Pancreas (tissue), 10 donors: ENCODE measurements around the gene HAUS8. TPM values are rescaled to one million over a fixed set of nuclear protein-coding genes. Genes with fewer than 3 reads are reported as not detected.
"Not testable (repeated sequence)": the region's sequence is repeated elsewhere in the genome, so short reads cannot be mapped to it uniquely, and the experiment has no call there.

Experiments used
- ATAC-seq, 4 donors: fragments of 200-7000 bp; cut with Tn5 transposase; one replicate each; pipeline versions ENCODE4 v1.8.0 to v1.9.1; 2020; ENCODE audit warnings: mild to moderate bottlenecking in 4 of 4, moderate library complexity in 4 of 4
- DNase-seq, 6 donors: peaks; one replicate each; pipeline ENCODE4 v3.0.0-alpha.2; 2020
- FAIRE-seq: peaks from 2 replicates; lab custom pipeline; 2012; peaks lifted over from hg19 to GRCh38; lab: Jason Lieb, UNC
- H3K27ac ChIP-seq, 4 donors: fragments of 200-600 bp; sonication (generic); 1 replicate in 3 of 4; 2 replicates in 1 of 4; pipeline versions ENCODE4 v1.5.0 to v1.8.0; 2020
- H3K27me3 ChIP-seq, 4 donors: fragments of 200-600 bp; one replicate each; pipeline ENCODE4 v1.8.0; 2021
- H3K36me3 ChIP-seq, 3 donors: fragments of 200-600 bp; sonication (generic) in 1 of 3; one replicate each; pipeline versions ENCODE4 v1.5.0 to v1.8.0; 2020 to 2021
- H3K4me1 ChIP-seq, 3 donors: fragments of 200-600 bp; one replicate each; pipeline ENCODE4 v1.8.0; 2021
- H3K4me3 ChIP-seq, 4 donors: fragments of 200-600 bp; sonication (generic) in 2 of 4; one replicate each; pipeline versions ENCODE4 v1.5.0 to v1.8.0; 2020 to 2021
- H3K9me3 ChIP-seq, 4 donors: fragments of 200-600 bp; one replicate each; pipeline ENCODE4 v1.8.0; 2021
- CTCF ChIP-seq, 4 donors: fragments of 200-600 bp; sonication (generic) in 3 of 4; IDR thresholded peaks; one replicate each; pipeline versions ENCODE4 v1.5.0 to v1.8.0; 2021; ENCODE audit warnings: antibody characterized with exemption in 4 of 4
- WGBS, 2 donors: extraction: QIAGEN DNeasy Blood & Tissue Kit; methylation state at CpG; one replicate each; pipeline ENCODE4 v1.1.7; 2013; 5-methylcytosine and 5-hydroxymethylcytosine counted together
- intact Hi-C, 3 donors: fragments of 100-400 bp; cut with DNase I; formaldehyde crosslinking; loops; one replicate each; pipeline versions ENCODE4 v1.11.1 to v1.14.2; 2022
- polyA plus RNA-seq, 2 donors: library from polyadenylated mRNA; stranded (reverse); fragments of 200-250 nt; gene quantifications; one replicate each; pipeline ENCODE4 v1.2.3, GENCODE V29; 2013
- total RNA-seq, 6 donors: library from RNA; stranded (reverse); fragmentation: NEBNext Ultra II Directional in 4 of 6; extraction: Animal tissue kit (Norgen Biotek cat#: 25700) in 4 of 6; gene quantifications; one replicate each; pipeline versions ENCODE4 v1.2.1 to v1.2.4, GENCODE V29; 2021 to 2023
- donor health status: healthy with polysubstance abuse.
- donor health status: DM: no; HTN: no; CAD: no; lungs with moderate emphysema.
- donor health status: DM: no; HTN: no; CAD: no.
- donor health status: control.
- donor health status: control.
- donor health status: Bipolar disorder and iron deficiency.
- donor health status: DM: yes; HTN: yes; CAD: no.
- donor health status: DM: no; HTN: no; CAD: no.
- donor health status: DM: no; HTN: no; CAD: no.
- donor health status: DM: yes; HTN: yes; CAD: no.

The HAUS8 gene
- total and polyA plus RNA-seq, 8 donors, result 2.0 to 12.0 (median 2.4) TPM

- H3K4me1 ChIP-seq, result no peaks in the 10 kb centered on the region
Observed at GRCh38 chr19:17026706-17027534, 48.3 kb downstream of the HAUS8 start, which contains the start of gene CPAMD8. CPAMD8 (minus strand) TSS chr19:17026810; CDS start chr19:17026642, 168 bp downstream.

GRCh38 chr19:17025991-17026658 is 49.1 kb downstream of the HAUS8 start:
- H3K27me3 ChIP-seq, result peaks cover 0 to 8% (median 0%) of the 10 kb centered on the region in 4 donors
- 2% methylated on average over 37 to 40 of the region's 40 CpGs for WGBS, 2 donors
- intact Hi-C loops, result no loop called here
- H3K4me1 ChIP-seq, result no peaks in the 10 kb centered on the region
- TF ChIP-seq CTCF (IDR thresholded peaks at IDR 0.05), result no peak
- H3K27ac ChIP-seq, result no peak overlapping the region
- ATAC-seq (peak in 1 of 4 donors; percentile 46), DNase-seq (no peak), FAIRE-seq (no peak)
- H3K36me3 ChIP-seq, result no peaks in the 10 kb centered on the region
- H3K4me3 ChIP-seq, result peak overlapping the region in 1 of 4 donors; percentile 3
- no peaks in the 10 kb centered on the region for H3K9me3 ChIP-seq

More at GRCh38 chr19:17026706-17027534, 48.3 kb downstream of the HAUS8 start, which contains the start of gene CPAMD8:
- DNase-seq (no peak), ATAC-seq (no peak), FAIRE-seq (no peak)
- intact Hi-C loops, result no loop called here
- no peak for TF ChIP-seq CTCF (IDR thresholded peaks at IDR 0.05)
- Histone ChIP-seq H3K9me3 (no peaks in the 10 kb centered on the region), H3K27me3 (peaks cover 0 to 8% (median 0%) of the 10 kb centered on the region in 4 donors), H3K36me3 (no peaks in the 10 kb centered on the region), H3K4me3 (peak within 1 kb of the TSS in 1 of 4 donors; percentile 3), H3K27ac (no peak within 1 kb of the TSS)
- 9 to 29% methylated on average over 30 to 67 of the region's 67 CpGs for WGBS, 2 donors

- TF ChIP-seq CTCF (IDR thresholded peaks at IDR 0.05), result no peak
- no peaks in the 10 kb centered on the region for H3K4me1 ChIP-seq
- 51 to 57% methylated on average over 6 of the region's 6 CpGs for WGBS, 2 donors
- H3K27me3 ChIP-seq, result peaks cover 0 to 8% (median 0%) of the 10 kb centered on the region in 4 donors
- no peak overlapping the region for H3K4me3 ChIP-seq
- intact Hi-C loops, result no loop called here
- H3K36me3 ChIP-seq, result no peaks in the 10 kb centered on the region
- no peak for ATAC-seq
- DNase-seq, result no peak
- H3K9me3 ChIP-seq, result no peaks in the 10 kb centered on the region
- H3K27ac ChIP-seq, result no peak overlapping the region
- no peak for FAIRE-seq
Observed at GRCh38 chr19:17025361-17025760, 49.9 kb downstream of the HAUS8 start.

- H3K27me3 ChIP-seq, H3K4me1 ChIP-seq, FAIRE-seq, H3K36me3 ChIP-seq, DNase-seq, H3K4me3 ChIP-seq, intact Hi-C loops, H3K9me3 ChIP-seq, H3K27ac ChIP-seq, ATAC-seq: not testable (repeated sequence)
- 56 to 74% methylated on average over 8 of the region's 8 CpGs for WGBS, 2 donors
Observed at GRCh38 chr19:17024941-17025340, 50.3 kb downstream of the HAUS8 start.

GRCh38 chr19:17023805-17024204 is 51.4 kb downstream of the HAUS8 start:
- intact Hi-C loops, result no loop called here
- no peak for TF ChIP-seq CTCF (IDR thresholded peaks at IDR 0.05)
- Histone ChIP-seq H3K4me3 (no peak overlapping the region), H3K9me3 (no peaks in the 10 kb centered on the region), H3K4me1 (no peaks in the 10 kb centered on the region), H3K36me3 (no peaks in the 10 kb centered on the region), H3K27ac (no peak overlapping the region), H3K27me3 (peaks cover 0 to 8% (median 0%) of the 10 kb centered on the region in 4 donors)
- 74 to 96% methylated on average over 3 of the region's 3 CpGs for WGBS, 2 donors
- FAIRE-seq, result no peak
- ATAC-seq, result no peak
- no peak for DNase-seq
